K562 (cell line): ENCODE results near the gene NTSR2.

Experiments used
- ETV6 ChIP-seq, 3 experiments: fragments of 150-350 bp in 1 of 3; sonication (generic) in 1 of 3; formaldehyde crosslinking in 1 of 3; IDR thresholded peaks; 2 replicates each; pipeline versions ENCODE4 v1.6.1 to v1.8.0; 2014 to 2022; ENCODE audit warnings: borderline replicate concordance in 2 of 3, low read depth in 2 of 3, antibody characterized with exemption in 1 of 3, low read length in 1 of 3, mild to moderate bottlenecking in 1 of 3, missing genetic modification reagents in 1 of 3
- HNRNPUL1 ChIP-seq: fragments of 200-400 bp; formaldehyde crosslinking; IDR thresholded peaks from 2 replicates; pipeline ENCODE4 v1.6.1; 2017; ENCODE audit warnings: low read length
- SMC3 ChIP-seq: conservative IDR thresholded peaks from 2 replicates; pipeline ENCODE4 v1.6.1; 2011; ENCODE audit warnings: low read depth, low read length, improper control_type of control experiment; ENCODE audit not compliant: insufficient read depth
- ZEB2 ChIP-seq: fragments of 450-650 bp; IDR thresholded peaks from 2 replicates; pipeline ENCODE4 v1.6.1; 2016
- ZNF717 ChIP-seq: fragments of 250-450 bp; sonication (Bioruptor Pico); IDR thresholded peaks from 2 replicates; pipeline ENCODE4 v1.5.0; 2021

- TF ChIP-seq ETV6 (IDR thresholded peaks at IDR 0.05; ENCODE audit: borderline replicate concordance in 1 of 2, low read depth in 2 of 2, low read length in 1 of 2) (no peak), ETV6 (CRISPR knock-in tag; IDR thresholded peaks at IDR 0.05; ENCODE audit: borderline replicate concordance) (no peak), ZEB2 (no peak), HNRNPUL1 (no peak), ZNF717 (no peak), SMC3 (no peak)
Observed at GRCh38 chr2:11663427-11663826, 6.6 kb downstream of the NTSR2 start.
